ENCODE results near the gene WDTC1. TPM values are rescaled to one million over a fixed set of nuclear protein-coding genes. Genes with fewer than 3 reads are reported as not detected.

WDTC1 gene
- total and polyA plus RNA-seq, 2 experiments from 2014 or later, result 3.8 to 14.0 TPM

- TF ChIP-seq, protein P1, sequence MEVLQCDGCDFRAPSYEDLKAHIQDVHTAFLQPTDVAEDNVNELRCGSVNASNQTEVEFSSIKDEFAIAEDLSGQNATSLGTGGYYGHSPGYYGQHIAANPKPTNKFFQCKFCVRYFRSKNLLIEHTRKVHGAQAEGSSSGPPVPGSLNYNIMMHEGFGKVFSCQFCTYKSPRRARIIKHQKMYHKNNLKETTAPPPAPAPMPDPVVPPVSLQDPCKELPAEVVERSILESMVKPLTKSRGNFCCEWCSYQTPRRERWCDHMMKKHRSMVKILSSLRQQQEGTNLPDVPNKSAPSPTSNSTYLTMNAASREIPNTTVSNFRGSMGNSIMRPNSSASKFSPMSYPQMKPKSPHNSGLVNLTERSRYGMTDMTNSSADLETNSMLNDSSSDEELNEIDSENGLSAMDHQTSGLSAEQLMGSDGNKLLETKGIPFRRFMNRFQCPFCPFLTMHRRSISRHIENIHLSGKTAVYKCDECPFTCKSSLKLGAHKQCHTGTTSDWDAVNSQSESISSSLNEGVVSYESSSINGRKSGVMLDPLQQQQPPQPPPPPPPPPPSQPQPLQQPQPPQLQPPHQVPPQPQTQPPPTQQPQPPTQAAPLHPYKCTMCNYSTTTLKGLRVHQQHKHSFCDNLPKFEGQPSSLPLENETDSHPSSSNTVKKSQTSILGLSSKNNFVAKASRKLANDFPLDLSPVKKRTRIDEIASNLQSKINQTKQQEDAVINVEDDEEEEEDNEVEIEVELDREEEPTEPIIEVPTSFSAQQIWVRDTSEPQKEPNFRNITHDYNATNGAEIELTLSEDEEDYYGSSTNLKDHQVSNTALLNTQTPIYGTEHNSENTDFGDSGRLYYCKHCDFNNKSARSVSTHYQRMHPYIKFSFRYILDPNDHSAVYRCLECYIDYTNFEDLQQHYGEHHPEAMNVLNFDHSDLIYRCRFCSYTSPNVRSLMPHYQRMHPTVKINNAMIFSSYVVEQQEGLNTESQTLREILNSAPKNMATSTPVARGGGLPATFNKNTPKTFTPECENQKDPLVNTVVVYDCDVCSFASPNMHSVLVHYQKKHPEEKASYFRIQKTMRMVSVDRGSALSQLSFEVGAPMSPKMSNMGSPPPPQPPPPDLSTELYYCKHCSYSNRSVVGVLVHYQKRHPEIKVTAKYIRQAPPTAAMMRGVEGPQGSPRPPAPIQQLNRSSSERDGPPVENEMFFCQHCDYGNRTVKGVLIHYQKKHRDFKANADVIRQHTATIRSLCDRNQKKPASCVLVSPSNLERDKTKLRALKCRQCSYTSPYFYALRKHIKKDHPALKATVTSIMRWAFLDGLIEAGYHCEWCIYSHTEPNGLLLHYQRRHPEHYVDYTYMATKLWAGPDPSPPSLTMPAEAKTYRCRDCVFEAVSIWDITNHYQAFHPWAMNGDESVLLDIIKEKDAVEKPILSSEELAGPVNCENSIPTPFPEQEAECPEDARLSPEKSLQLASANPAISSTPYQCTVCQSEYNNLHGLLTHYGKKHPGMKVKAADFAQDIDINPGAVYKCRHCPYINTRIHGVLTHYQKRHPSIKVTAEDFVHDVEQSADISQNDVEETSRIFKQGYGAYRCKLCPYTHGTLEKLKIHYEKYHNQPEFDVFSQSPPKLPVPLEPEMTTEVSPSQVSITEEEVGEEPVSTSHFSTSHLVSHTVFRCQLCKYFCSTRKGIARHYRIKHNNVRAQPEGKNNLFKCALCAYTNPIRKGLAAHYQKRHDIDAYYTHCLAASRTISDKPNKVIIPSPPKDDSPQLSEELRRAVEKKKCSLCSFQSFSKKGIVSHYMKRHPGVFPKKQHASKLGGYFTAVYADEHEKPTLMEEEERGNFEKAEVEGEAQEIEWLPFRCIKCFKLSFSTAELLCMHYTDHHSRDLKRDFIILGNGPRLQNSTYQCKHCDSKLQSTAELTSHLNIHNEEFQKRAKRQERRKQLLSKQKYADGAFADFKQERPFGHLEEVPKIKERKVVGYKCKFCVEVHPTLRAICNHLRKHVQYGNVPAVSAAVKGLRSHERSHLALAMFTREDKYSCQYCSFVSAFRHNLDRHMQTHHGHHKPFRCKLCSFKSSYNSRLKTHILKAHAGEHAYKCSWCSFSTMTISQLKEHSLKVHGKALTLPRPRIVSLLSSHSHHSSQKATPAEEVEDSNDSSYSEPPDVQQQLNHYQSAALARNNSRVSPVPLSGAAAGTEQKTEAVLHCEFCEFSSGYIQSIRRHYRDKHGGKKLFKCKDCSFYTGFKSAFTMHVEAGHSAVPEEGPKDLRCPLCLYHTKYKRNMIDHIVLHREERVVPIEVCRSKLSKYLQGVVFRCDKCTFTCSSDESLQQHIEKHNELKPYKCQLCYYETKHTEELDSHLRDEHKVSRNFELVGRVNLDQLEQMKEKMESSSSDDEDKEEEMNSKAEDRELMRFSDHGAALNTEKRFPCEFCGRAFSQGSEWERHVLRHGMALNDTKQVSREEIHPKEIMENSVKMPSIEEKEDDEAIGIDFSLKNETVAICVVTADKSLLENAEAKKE (CRISPR knock-in tag; IDR thresholded peaks at IDR 0.05), result no peak
- TF ChIP-seq ZNF331 (CRISPR knock-in tag; IDR thresholded peaks at IDR 0.05; ENCODE audit: low read depth) (no peak), CREB1 (CRISPR knock-in tag; IDR thresholded peaks at IDR 0.05; ENCODE audit: low read depth) (no peak), EZH2 (IDR thresholded peaks at IDR 0.05; ENCODE audit: low read depth, unreplicated experiment) (no peak), STAT1 (IDR thresholded peaks at IDR 0.05; ENCODE audit: unreplicated experiment) (no peak)
Observed at GRCh38 chr1:27257155-27257554, 22.7 kb downstream of the WDTC1 start (continued).

- Mint-ChIP-seq H3K4me3 (no peak overlapping the region), H3K4me1 (no peaks in the 10 kb centered on the region), H3K36me3 (ENCODE audit: low read depth) (no peaks in the 10 kb centered on the region; the same call in 2 of the 3 replicates), H3K9me3 (no peaks in the 10 kb centered on the region), H3K27ac (no peak overlapping the region), H3K27me3 (ENCODE audit: insufficient read depth, low read depth, poor library complexity) (no peaks in the 10 kb centered on the region)
- ATAC-seq, result no peak
- no peaks in the 10 kb centered on the region for H3K4me1 ChIP-seq (ENCODE audit: insufficient read depth)
- no peaks in the 10 kb centered on the region for H3K27me3 ChIP-seq (ENCODE audit: insufficient read depth)
- H3F3A ChIP-seq (replicated peaks; ENCODE audit: low read depth), result no peaks in the 10 kb centered on the region
- no peak for DNase-seq (ENCODE audit: low spot score)
- no peak overlapping the region for H3K4me2 ChIP-seq
- H3K79me2 ChIP-seq (replicated peaks; ENCODE audit: insufficient read depth), result no peaks in the 10 kb centered on the region
- H3K36me3 ChIP-seq (ENCODE audit: insufficient read depth), result no peaks in the 10 kb centered on the region
- no peak overlapping the region for H2AFZ ChIP-seq
- no peaks in the 10 kb centered on the region; the same call in 1 of the 2 replicates for H4K20me1 ChIP-seq (replicated peaks; ENCODE audit: insufficient read depth)
- H3K27ac ChIP-seq (ENCODE audit: low read depth), result no peak overlapping the region
- no peak overlapping the region for H3K4me3 ChIP-seq
- no peaks in the 10 kb centered on the region for H3K9me2 ChIP-seq (ENCODE audit: insufficient read depth)
- TF ChIP-seq JUNB (IDR thresholded peaks at IDR 0.05; ENCODE audit: unreplicated experiment) (no peak), ZNF331 (CRISPR knock-in tag; IDR thresholded peaks at IDR 0.05; ENCODE audit: low read depth) (no peak), STAT1 (IDR thresholded peaks at IDR 0.05; ENCODE audit: unreplicated experiment) (no peak), EZH2 (IDR thresholded peaks at IDR 0.05; ENCODE audit: low read depth, unreplicated experiment) (no peak), EZH2phosphoT487 (IDR thresholded peaks at IDR 0.05; ENCODE audit: unreplicated experiment) (no peak), ETS1 (IDR thresholded peaks at IDR 0.05) (no peak), ZNF114 (CRISPR knock-in tag; IDR thresholded peaks at IDR 0.05) (no peak), CREB1 (CRISPR knock-in tag; IDR thresholded peaks at IDR 0.05; ENCODE audit: low read depth) (no peak)
- TF ChIP-seq, protein P2, sequence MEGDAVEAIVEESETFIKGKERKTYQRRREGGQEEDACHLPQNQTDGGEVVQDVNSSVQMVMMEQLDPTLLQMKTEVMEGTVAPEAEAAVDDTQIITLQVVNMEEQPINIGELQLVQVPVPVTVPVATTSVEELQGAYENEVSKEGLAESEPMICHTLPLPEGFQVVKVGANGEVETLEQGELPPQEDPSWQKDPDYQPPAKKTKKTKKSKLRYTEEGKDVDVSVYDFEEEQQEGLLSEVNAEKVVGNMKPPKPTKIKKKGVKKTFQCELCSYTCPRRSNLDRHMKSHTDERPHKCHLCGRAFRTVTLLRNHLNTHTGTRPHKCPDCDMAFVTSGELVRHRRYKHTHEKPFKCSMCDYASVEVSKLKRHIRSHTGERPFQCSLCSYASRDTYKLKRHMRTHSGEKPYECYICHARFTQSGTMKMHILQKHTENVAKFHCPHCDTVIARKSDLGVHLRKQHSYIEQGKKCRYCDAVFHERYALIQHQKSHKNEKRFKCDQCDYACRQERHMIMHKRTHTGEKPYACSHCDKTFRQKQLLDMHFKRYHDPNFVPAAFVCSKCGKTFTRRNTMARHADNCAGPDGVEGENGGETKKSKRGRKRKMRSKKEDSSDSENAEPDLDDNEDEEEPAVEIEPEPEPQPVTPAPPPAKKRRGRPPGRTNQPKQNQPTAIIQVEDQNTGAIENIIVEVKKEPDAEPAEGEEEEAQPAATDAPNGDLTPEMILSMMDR (conservative IDR thresholded peaks at IDR 0.05; ENCODE audit: low read depth in 2 of 2), result no peak
Observed at GRCh38 chr1:27258598-27258997, 24.2 kb downstream of the WDTC1 start.

Measured in GM23338 (cell line).